ENCODE measurements around the gene LRIG2. TPM values are rescaled to one million over a fixed set of nuclear protein-coding genes. Genes with fewer than 3 reads are reported as not detected.
A peak's percentile ranks its signal among the peaks of the same experiment; 100 is the strongest.

The LRIG2 gene
- total and polyA plus RNA-seq, 2 donors (not counting 3 experiments of a cell fraction or from before 2014, with no cell fraction given): 8.4 to 20.1 TPM

- Histone ChIP-seq H3K4me1 (ENCODE audit: control insufficient read depth, extremely low read depth, insufficient read depth, low read length) (peaks cover 7% of the 10 kb centered on the region), H3K27me3 (ENCODE audit: control insufficient read depth in 2 of 2, insufficient read depth in 2 of 2, low read length in 2 of 2) (no peaks in the 10 kb centered on the region), H3K4me2 (ENCODE audit: insufficient read depth, low read length) (no peak overlapping the region), H3K79me2 (ENCODE audit: control insufficient read depth, insufficient read depth, low read length) (no peaks in the 10 kb centered on the region), H3K27ac (ENCODE audit: insufficient read depth, low read depth, low read length) (no peak overlapping the region), H3K9me3 (replicated peaks; ENCODE audit: control insufficient read depth, insufficient read depth, low read length) (no peaks in the 10 kb centered on the region), H4K20me1 (replicated peaks; ENCODE audit: control insufficient read depth, extremely low read depth, insufficient read depth, low read length) (no peaks in the 10 kb centered on the region), H3K9me1 (replicated peaks; ENCODE audit: control insufficient read depth, extremely low read depth, insufficient read depth, low read length) (no peaks in the 10 kb centered on the region), H2AFZ (ENCODE audit: low read depth, low read length) (no peak overlapping the region), H3K9ac (replicated peaks; ENCODE audit: extremely low read depth, insufficient read depth, low read length) (no peak overlapping the region), H3K4me3 (replicated peaks in 1 of 3; ENCODE audit: insufficient read depth in 1 of 3, low read depth in 1 of 3, low read length in 3 of 3) (no peak overlapping the region), H3K36me3 (ENCODE audit: control insufficient read depth in 2 of 2, extremely low read depth in 1 of 2, insufficient read depth in 2 of 2, low read length in 2 of 2) (peaks cover 11 to 17% of the 10 kb centered on the region in 2 experiments)
- CTCF ChIA-PET: no interaction called here
- TF ChIP-seq GATA2 (IDR thresholded peaks at IDR 0.05; ENCODE audit: insufficient read depth, insufficient read length, low read depth, low read length): no peak
- no peak for TF ChIP-seq EZH2 (IDR thresholded peaks at IDR 0.05; ENCODE audit: borderline replicate concordance, low read depth, low read length, severe bottlenecking)
- no peak for TF ChIP-seq JUN (IDR thresholded peaks at IDR 0.05; ENCODE audit: borderline replicate concordance, insufficient read depth, insufficient read length, low read depth)
- DNase-seq (ENCODE audit: low read depth, low spot score) (no peak), FAIRE-seq (no peak)
- POLR2A ChIA-PET: no interaction called here
- intact Hi-C loops (cut with micrococcal nuclease) (no loop called here), dilution Hi-C loops (cut with MboI; ENCODE audit: extremely low pct_ligation_motif_present, low sequenced_read_pairs) (no loop called here)
- no TSS peak for BruUV-seq (replicated peaks)
Observed at GRCh38 chr1:113126207-113126606, 53.2 kb downstream of the LRIG2 start.

- CTCF ChIA-PET: interaction anchor here (1.0 to 1.6 kb wide), 2 partner anchors 12 to 52 kb away, joined by 3 to 4 read pairs; no protein-coding TSS in a partner anchor
- dilution Hi-C loops (cut with MboI; ENCODE audit: extremely low pct_ligation_motif_present, low sequenced_read_pairs): no loop called here
Observed at GRCh38 chr1:113128116-113128515, 55.1 kb downstream of the LRIG2 start.

More at GRCh38 chr1:113128116-113128515, 55.1 kb downstream of the LRIG2 start:
- no TSS peak for BruUV-seq (replicated peaks)
- Histone ChIP-seq H2AFZ (ENCODE audit: low read depth, low read length) (no peak overlapping the region), H4K20me1 (replicated peaks; ENCODE audit: control insufficient read depth, extremely low read depth, insufficient read depth, low read length) (no peaks in the 10 kb centered on the region), H3K79me2 (ENCODE audit: control insufficient read depth, insufficient read depth, low read length) (no peaks in the 10 kb centered on the region), H3K9me1 (replicated peaks; ENCODE audit: control insufficient read depth, extremely low read depth, insufficient read depth, low read length) (no peaks in the 10 kb centered on the region), H3K27me3 (ENCODE audit: control insufficient read depth in 2 of 2, insufficient read depth in 2 of 2, low read length in 2 of 2) (no peaks in the 10 kb centered on the region), H3K4me2 (ENCODE audit: insufficient read depth, low read length) (no peak overlapping the region), H3K9me3 (replicated peaks; ENCODE audit: control insufficient read depth, insufficient read depth, low read length) (no peaks in the 10 kb centered on the region), H3K27ac (ENCODE audit: insufficient read depth, low read depth, low read length) (no peak overlapping the region), H3K4me1 (ENCODE audit: control insufficient read depth, extremely low read depth, insufficient read depth, low read length) (peaks cover 7% of the 10 kb centered on the region), H3K4me3 (replicated peaks in 1 of 3; ENCODE audit: insufficient read depth in 1 of 3, low read depth in 1 of 3, low read length in 3 of 3) (no peak overlapping the region), H3K36me3 (ENCODE audit: control insufficient read depth in 2 of 2, extremely low read depth in 1 of 2, insufficient read depth in 2 of 2, low read length in 2 of 2) (peaks cover 11 to 14% of the 10 kb centered on the region in 2 experiments), H3K9ac (replicated peaks; ENCODE audit: extremely low read depth, insufficient read depth, low read length) (no peak overlapping the region)
- DNase-seq (ENCODE audit: low read depth, low spot score) (peak; percentile 34), FAIRE-seq (no peak)
- POLR2A ChIA-PET: no interaction called here
- TF ChIP-seq EZH2 (IDR thresholded peaks at IDR 0.05; ENCODE audit: borderline replicate concordance, low read depth, low read length, severe bottlenecking) (no peak), FOS (IDR thresholded peaks at IDR 0.05; ENCODE audit: borderline replicate concordance, insufficient read depth, low read length) (peak; percentile 42)
- intact Hi-C loops (cut with micrococcal nuclease): no loop called here
